ENCODE measurements around the gene SRRM3.
"Not testable (repeated sequence)": the region's sequence is repeated elsewhere in the genome, so short reads cannot be mapped to it uniquely, and the experiment has no call there.

SRRM3 gene

DNA sequence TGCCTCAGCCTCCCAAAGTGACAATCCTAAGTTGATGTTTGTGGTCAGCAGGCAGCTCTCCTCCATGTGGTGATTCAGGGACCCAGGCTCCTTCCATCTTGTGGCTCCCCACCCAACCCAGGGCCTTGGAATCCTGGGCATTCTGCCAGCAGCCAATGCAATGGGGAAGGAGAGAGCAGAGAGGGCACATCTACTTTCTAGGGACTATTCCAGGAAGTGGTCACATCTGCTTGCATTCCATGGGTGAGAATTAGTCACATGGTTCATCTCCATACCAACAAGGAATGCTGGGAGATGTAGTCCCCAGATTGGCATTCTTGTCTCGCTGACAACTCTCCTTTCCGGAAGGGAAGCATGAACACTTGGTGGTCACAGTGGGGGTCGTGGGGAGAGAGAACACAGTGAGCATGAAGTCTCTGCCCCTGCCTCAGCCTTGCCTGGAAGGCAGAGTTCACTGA is 9.9 kb upstream of the SRRM3 start:
- peak; percentile 19 for DNase-seq (ENCODE audit: low spot score)

DNA sequence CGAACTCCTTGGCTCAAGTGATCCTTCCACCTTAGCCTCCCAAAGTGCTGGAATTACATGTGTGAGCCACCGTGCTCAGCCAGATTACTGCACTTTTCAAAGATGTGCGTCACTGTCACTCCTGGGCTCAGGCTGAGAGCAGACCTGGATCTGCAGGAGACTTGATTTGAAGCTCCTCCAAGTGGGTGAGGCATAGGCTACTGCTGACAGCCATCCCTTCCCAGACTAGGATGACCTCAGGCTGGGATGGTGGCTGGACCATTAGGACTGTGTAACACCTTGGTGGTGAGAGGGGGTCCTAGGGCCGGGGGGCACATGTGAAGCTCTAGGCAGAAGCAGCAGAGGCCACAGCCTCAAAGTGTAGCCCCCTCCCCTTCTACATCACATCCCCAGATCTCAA is 8.2 kb upstream of the SRRM3 start:
- no peak for DNase-seq (ENCODE audit: low spot score)

DNA sequence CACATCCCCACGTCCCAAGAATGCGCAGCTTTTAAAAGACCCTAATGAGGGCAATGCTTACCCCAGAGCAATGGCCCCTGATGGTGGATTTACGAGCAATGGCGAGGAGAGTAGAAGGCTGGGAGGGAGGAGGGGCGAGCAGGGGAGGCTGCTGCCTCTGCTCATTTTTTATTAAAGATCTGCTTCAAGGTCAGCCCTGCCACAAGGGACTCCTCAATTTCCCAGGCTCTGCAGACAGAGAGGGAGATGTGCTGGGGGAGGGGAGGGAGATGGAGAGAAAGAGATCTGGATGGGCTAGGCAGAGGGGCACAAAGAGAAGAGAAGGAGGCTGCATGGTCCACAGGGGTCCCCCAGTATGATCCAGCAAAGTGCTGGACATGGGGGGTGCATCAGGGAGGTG is 7.8 kb upstream of the SRRM3 start:
- no peak for DNase-seq (ENCODE audit: low spot score)

DNA sequence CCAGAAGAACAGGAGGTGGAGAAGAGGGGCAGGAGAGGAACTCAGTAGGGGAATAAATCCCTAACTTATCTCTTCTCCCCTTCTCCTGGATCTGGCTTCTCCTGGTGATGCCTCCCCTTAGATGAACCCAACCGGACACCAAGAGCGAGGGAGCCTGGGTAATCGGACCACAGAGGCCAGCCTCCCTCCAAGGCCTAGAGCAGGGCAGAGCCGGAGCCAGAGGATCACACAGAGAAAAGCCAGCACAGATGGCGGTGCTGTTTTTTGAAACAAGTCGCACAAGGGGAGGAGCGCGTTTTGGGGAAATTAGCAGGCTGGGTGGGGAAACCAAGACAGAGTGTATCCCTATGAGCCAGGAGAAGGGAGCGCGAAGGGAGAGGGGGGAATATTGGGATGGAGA is 4.9 kb upstream of the SRRM3 start:
- DNase-seq (ENCODE audit: low spot score), result no peak

DNA sequence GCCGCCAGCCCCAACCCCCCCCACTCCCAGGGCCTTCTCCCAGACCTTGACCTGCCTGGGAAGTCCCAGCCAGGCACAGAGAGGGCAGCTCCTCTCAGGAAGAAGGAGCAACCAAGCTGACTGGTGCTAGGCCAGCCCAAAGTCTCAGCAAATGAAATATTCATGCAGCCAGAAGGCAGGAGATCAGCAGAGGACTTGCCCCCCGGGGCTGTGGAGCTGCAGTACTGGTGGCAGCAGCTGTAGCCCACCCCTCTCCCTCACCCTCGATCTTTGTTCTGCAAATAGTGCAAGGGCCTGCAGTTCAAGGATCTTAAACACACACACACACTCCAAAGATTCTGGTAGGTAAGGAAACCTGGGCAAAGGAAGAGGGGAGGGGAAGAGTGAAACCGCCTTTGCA is 3.5 kb upstream of the SRRM3 start:
- DNase-seq (ENCODE audit: low spot score), result no peak

DNA sequence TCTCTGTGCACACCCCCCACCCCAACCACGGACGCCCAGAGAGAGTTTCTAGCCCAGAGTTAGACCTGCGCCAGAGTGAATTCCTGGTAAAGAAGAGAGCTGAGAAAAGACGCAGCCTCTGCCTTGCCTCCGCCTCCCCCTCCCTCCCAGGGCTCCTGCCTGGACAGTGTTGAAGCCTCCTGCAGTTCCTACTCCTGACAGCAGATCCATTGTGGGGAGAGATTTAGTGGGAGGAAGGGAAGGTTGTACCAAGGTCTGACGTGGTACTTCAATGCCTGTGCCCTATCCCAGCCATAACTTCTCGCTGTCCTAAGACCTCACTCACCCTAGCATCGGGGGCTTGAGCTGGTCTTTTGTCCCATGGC is 952 bp downstream of the SRRM3 start:
- no peak for DNase-seq (ENCODE audit: low spot score)

DNA sequence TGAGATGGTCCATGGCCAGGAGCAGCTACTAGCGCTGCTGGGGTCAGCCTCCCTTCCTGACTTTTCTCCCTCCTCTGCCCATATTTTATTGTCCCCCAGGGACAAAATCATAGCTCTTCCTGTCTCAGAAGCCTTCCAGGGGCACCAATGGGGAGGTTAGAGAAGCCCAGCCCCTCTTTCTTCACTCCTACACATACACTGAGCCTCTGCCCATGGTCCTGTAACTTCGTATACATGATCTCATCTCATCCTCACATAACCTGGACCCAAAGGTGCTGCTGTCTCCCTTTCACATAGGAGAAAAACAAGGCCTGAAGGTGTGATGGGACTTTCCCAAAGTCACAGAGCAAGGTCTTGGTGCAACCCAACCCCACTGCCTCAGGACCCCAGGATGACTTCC is 2.5 kb downstream of the SRRM3 start:
- no peak for DNase-seq (ENCODE audit: low spot score)

DNA sequence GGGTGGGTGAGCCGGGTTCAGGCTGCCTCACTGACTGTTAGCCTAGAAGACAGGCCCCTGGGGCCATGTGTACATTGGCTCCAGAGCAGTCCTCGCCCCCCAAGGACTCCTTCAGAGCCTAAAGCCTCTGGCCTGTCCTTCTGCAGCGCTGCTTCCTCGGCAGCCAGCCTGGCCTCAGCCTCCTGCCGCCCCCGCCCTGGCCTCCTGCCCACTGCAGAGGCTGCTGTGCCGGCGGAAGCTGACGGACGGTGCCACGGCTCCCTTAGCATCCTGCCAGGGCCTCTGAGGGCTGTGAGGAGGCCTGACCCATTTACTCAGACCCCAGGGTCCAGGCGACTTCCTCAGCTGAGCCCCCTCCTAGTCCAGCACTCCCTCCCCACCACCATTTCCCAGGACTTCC is 4.9 kb downstream of the SRRM3 start:
- DNase-seq (ENCODE audit: low spot score), result no peak

DNA sequence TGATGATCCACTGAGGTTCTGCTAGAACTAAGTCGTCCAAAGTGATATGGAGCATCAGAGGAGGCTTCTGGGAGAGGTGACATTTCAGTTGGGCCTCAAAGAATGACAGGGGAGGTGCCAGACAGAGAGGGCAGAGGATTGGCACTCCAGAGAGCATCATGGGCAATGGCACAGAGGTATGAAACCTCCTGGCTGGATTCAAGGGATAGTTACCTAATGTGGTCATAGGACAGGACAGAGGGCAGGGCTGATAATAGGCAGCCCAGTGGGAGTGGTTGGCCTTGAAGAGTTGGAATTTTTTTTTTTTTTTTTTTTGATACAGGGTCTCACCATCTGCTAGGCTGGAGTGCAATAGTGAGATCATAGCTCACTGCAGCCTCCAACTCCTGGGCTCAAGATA is 7.6 kb downstream of the SRRM3 start:
- DNase-seq (ENCODE audit: low spot score), result no peak

DNA sequence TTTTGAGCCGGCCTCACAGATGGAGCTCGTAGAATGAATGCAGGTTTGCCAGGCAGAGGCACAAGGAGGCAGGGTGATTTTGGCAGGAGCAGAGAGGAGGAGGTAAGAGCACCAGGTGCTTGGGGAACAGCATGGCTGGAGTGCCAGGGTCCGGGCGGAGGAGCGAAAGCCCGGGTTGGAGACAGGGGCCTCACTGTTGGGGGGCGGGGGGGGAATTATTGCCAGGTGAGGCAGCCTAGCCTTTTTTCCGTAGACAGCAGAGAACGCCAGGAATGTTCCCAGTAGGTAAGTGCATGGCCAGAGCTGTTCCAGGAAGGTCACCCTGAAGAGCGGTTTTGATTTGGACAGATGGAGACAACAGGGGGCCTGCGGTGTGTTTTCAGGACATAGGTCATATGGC is 9.5 kb downstream of the SRRM3 start:
- no peak for DNase-seq (ENCODE audit: low spot score)

DNA sequence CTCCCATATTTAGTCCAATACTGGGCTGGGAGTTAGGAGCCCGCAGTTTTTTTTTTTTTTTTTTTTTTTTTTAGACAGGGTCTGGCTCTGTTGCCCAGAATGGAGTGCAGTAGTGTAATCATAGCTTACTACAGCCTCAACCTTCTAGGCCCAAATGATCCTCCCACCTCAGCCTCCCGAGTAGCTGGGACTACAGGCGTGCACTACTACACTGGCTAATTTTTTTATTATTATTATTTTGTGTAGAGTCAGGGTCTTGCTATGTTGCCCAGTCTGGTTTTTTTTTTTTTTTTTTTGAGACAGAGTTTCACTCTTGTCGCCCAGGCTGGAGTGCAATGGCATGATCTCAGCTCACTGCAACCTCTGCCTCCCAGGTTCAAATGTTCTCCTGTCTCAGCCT is 13.7 kb downstream of the SRRM3 start:
- DNase-seq (ENCODE audit: low spot score), result not testable (repeated sequence)

DNA sequence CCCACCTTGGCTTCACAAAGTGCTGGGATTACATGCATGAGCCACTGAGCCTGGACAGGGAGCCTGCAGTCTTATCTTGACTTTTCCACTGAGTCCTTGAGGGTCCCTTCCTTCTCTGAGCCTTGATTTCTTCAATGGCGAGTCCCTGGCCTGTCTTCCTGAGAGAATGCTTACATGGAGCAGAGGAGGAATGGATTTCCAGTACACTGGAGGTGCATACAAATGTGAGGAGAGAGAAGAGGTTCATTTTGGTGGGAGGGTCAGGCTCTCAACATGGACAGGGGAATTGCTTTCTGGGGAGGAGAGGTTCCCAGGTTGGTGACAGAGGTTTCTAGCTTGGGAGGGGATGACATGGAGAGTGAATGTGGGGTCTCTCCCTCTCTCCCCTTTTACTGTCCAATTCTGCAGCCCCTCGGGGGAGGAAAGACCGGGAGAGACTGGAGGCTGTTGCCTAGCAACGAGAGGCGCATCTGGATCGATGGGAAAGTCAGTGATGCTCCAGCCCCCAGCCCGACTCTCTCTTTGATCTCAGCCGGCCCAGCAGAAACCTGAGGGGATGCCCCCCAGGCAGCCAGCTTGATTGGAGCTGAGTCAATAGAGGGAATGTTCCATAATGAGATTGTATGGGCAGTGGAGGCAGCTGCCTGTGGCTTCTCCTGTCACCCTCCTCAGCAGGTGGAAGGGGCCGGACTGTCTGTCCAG is 14.8 kb downstream of the SRRM3 start:
- DNase-seq (ENCODE audit: low spot score), result no peak

DNA sequence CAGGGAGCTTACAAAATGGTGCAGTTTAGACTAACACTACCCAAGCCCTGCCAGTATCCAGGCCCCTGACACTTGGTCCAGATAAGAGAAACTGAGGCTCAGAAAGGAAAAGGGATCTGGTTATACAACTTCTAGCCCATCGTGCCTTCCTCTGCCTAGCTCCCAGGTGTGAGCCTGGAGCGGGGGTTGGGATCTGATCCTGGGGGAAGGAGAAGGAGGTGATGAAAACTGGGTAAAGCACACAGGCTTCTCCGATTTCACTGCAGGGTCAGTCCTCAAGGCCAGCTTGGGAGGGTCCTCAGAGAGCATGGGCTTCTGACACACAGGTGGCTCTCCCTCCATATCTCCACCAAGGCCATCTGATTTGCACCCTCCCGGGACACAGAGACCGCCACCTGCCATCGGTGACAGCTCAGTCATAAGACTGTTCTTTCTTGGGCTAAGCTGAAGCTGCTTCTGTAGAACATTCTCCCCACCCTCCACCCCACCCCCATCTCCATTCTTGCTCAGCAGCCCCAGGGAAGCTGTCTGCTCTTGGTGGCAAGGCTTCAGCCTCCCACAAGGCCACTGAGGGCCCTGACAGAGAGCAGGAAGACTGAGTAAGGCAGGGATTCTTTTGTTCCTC is 16.4 kb downstream of the SRRM3 start:
- DNase-seq (ENCODE audit: low spot score), result no peak

DNA sequence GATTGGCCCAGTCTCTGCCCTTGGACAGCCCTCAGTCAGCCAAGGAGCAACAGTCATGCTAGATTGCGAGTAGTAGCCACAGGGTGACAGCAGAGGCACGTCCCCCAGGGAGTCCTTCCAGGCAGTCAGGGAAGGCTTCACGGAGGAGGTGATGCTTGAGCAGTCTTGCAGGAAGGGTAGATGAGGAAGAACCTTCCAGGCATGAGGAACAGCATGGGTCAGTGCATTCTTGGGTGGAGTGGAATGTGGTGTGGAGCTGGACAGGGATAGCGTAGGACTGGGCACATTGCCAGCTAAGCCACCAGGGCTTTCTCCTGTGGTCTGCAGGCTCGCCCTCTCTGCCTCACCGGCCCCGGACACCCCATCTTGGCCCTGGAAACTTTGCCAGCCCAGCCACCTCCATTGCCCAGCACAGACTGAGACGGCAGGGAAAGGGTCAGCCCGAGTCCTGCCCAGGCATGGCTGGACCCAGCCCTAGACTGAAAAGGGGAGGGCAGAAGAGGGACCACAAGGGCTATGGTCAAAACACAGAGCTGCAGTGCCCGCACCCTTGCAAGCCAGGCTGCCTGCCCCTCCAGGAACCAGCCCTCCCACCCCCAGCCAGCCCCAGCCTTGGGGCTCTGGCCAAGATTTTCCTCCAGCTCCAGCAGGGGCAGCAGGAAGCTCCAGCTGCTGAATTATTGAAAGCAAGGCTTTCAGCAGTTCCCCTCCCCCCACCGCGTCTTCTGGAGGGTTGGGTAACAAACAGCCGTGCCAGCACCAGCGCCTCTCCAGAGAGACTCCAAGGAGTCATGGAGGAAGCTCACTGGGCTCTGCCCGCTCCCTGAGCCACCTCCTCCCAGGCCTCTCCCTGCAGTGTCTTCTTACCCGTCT is 18.7 kb downstream of the SRRM3 start:
- peak; percentile 32 for DNase-seq (ENCODE audit: low spot score)

DNA sequence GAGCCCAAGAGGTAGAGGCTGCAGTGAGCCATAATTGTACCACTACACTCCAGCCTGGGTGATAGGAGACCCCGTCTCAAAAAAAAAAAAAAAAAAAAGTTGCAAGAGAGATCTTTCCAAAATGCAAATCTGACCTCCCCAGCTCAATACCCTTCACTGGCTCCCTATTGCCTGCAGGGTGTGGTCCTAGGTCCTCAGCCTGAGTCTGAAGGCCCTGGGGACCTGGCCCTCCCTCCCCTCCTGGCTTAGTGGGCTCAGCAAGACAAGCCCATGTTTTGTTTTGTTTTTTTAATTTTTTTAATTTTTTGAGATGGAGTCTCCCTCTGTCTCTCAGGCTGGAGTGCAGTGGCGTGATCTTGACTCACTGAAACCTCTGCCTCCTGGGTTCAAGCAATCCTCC is 20.6 kb downstream of the SRRM3 start:
- DNase-seq (ENCODE audit: low spot score), result no peak

DNA sequence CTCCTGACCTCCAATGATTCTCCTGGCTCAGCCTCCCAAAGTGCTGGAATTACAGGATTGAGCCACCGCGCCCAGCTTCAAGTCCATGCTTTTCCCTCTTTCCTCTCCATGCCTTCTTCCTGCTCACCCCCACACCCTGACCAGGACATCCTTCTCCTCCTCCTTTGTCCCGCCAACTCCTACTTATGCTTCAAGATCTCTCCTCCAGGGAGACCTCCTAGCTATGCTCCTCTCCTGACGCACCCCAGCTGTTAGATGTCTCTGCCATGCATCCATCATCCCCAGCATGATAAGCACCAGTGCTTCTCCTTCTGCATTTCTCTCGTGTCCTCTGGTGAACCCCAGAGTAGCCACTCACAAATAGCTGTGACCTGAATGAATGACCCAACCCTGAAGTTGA is 21.1 kb downstream of the SRRM3 start:
- no peak for DNase-seq (ENCODE audit: low spot score)

DNA sequence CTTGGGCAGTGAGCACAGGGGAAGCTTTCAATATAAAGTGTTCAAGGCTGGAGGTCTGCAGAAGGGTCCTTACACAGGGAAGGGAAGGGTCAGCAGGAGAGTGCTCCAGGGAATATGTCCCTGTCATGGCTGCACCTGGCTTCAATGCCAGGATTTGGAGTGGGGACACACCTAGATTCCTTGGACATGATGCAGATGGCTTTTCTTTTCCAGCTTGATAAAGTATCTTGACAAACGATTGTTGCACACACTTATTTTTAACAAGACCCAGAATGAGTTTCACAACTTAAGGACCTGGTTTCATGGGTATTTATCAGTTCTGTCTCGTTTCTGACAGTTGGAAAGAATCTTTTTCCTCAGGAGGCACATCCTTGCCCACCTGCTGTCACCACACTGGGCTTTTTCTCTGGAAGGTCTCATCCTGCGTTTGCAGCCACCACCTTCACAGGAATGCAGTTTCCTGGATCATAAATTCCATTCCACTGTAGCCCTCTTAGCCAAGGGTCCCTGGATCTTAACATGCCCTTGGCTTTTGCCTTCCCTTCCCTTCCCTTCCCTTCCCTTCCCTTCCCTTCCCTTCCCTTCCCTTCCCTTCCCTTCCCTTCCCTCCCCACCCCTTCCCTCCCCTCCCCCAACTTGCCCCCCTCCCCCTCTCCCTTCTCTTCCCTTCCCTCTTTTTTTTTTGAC is 21.7 kb downstream of the SRRM3 start:
- no peak for DNase-seq (ENCODE audit: low spot score)

DNA sequence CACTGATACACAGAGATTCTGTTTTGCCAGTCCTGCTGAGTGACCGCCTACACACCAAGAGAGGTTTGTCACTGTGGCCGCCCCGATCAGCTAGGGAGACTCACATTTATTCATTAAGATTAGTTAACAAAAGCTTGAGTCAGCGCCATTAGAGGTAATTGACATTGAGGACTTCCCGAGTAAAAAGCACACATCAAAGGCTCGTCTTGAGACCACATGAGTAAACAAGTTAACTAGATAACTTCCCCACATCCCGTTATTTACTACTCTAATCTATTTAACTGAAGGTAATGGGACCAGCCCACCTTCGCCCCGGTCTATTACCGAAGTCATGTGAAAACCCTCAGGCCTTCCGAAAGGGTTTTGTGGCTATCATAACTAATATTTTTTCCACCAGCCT is 23.0 kb downstream of the SRRM3 start:
- DNase-seq (ENCODE audit: low spot score), result no peak

DNA sequence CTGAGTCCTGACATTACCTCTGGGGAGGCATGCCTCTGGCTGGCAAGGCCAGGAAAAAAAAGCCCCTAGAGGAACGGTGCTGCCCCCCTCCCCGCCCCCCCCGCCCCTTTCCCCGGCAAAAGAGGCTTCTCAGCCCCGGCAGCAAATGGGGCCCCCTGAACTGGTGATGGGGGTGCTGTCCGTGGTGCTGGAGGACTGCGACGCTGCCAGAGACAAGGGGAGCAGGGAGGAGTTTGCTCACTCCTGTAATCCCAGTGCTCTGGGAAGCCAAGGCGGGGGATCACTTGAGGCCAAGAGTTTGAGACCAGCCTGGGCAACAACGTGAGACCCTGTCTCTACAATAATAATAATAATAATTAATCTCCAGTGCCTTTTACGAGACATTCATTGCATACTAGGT is 23.7 kb downstream of the SRRM3 start:
- DNase-seq (ENCODE audit: low spot score), result peak; percentile 43

DNA sequence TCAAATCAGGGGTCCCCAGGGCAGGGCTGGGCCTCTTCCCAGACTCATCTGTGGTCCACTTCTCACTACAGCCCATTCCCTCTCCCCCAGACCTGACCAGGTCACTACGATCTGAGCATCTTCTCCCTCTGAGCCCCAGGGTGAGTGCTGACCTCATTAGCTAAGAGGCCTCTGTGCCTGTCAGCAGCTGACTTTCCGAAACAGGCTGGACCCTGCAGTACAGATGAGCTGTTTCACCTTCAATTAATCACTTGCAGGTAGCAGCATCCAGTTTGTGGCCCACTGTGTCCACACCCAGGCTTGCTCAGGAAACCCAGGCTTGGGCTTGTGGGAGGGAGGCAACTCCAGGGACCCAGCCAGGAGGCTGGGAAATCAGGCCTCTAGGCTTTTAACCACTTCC is 24.3 kb downstream of the SRRM3 start:
- DNase-seq (ENCODE audit: low spot score), result no peak

DNA sequence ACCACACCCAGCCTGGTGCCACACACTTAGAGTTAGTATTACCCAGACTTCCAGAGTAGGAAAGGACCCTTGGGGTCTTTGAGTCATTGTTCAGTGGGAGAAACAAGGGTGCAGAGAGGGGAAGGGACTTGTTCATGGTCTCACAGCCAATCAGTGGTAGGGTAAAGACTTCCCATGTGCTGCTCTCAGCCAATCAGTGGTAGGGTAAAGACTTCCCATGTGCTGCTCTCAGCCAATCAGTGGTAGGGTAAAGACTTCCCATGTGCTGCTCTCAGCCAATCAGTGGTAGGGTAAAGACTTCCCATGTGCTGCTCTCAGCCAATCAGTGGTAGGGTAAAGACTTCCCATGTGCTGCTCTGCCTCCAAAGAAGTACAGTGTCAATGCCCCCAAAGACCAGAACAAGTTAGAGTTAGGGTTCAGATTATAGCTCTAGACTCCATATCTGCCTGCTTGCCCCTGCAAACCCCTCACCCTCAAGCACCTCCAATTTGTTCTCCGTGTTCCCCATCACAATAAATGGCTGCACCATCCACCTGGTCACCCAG is 25.3 kb downstream of the SRRM3 start:
- not testable (repeated sequence) for DNase-seq (ENCODE audit: low spot score)

DNA sequence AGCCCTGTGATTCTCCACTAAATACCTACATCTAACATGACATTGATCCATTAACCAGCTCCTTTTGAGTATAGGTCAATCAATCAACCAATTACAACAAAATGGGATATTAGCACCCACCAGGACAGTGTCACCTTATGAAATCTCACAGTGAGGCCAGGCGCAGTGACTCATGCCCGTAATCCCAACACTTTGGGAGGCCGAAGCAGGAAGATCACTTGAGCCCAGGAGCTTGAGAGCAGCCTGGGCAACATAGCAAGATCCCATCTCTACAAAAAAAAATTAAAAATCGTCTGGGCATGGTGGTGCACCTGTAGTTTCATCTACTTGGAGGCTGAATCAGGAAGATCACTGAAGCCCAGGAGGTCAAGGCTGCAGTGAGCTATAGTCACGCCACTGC is 28.5 kb downstream of the SRRM3 start:
- no peak for DNase-seq (ENCODE audit: low spot score)

All from hepatic stellate cell (primary cell).